ENCODE measurements around the gene LATS2.

Gene LATS2

DNA sequence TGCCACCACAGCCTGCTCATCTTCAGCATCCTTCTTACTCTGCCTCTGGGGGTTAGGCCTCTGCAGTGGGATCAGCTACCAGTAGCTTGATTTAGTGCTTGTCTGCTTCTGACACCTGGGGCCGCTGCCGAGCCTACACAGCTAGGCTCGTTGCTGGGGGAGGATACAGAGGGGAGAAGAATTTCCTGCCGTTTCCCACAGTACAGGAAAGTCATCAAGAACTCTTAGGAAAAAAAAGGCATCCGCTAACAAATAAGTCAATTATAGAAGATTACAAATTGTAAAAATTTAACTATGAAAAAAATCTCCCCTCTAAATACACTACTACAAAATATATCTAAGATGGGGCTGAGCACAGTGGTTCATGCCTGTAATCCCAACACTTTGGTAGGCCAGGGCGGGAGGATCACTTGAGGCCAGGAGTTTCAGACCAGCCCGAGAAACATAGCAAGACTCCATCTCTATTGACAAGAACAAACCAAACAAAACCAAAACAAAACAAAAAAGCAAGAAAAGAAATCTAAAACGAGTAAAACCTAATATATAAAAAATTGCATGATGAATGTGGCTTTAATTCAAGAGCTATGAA, 26.7 kb downstream of the LATS2 start:
- DNase-seq (ENCODE audit: low read depth in 1 of 2, low spot score in 1 of 2): no peak
- TF ChIP-seq JUND (IDR thresholded peaks at IDR 0.05; ENCODE audit: low read depth): no peak
- in situ Hi-C loops (cut with HindIII; ENCODE audit: low pct_unique_long_range_greater_than_20kb, low sequenced_read_pairs): no loop called here

DNA sequence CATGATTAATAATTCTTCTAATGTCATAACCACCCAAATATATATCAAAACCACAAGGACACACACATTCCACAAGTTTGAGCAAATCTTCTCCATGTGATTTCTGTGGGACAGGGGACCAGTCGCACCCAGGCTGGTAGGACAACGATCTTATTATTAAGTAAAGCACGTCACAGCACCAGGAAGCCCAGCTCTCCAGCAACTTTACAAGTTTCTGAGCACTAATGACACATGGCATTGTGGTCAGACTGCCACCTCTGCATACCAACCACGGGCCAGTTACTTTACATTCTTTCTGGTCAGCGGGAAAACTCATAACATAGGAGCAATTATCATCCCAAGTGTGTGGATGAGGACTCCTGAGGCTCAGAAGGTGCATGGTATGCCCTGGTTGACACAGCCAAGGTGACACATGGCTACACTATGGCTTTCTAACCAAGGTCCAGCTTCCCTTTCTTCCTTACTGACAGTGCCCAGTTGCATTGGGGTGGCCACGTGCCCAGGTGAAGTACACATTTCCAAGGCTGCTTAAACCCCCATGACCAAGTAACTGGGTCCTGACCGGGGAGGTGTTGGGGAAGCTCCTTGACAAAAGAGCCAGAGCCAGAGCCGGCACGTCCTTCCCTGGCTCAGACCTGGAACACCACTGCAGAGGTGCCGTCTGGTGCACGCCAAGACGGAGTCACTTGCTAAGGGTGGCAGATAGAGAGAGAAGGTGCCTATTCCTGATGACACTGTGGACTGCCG, 27.4 kb downstream of the LATS2 start:
- in situ Hi-C loops (cut with HindIII; ENCODE audit: low pct_unique_long_range_greater_than_20kb, low sequenced_read_pairs): no loop called here
- TF ChIP-seq JUND (IDR thresholded peaks at IDR 0.05; ENCODE audit: low read depth): no peak
- DNase-seq (ENCODE audit: low read depth in 1 of 2, low spot score in 1 of 2): peak; percentile 15 to 61

DNA sequence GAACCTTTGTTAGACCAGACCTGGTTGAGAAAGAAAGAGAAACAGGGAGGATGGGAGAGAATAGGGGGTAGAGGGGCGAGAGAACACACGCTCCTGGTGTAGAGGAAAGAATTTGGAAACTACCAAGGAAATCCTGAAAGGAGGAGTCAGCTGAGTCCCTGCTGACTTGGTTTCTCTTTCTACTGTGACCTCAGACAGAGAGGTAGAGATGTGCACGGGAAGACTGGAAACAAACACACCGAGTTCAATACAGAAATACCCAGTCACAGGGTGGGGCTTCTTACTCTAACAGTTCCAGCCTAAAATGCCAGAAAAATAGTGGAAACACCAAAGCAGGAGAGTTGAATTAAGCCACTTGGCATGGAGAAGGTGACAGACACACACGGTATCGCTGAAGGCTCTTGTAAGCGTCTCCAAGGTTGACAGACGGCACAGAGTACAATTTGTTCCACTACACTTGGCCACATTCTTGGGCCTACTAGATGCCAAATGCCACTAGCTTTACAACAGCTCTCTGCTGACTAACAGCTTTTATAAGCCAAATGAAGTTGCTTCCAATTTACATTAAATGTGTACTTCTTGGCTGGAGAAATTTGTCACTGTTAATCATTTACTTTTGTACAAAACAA, 28.1 kb downstream of the LATS2 start:
- DNase-seq (ENCODE audit: low read depth in 1 of 2, low spot score in 1 of 2): peak in 1 of 2 experiments; percentile 22
- no peak for TF ChIP-seq JUND (IDR thresholded peaks at IDR 0.05; ENCODE audit: low read depth)
- in situ Hi-C loops (cut with HindIII; ENCODE audit: low pct_unique_long_range_greater_than_20kb, low sequenced_read_pairs): no loop called here

DNA sequence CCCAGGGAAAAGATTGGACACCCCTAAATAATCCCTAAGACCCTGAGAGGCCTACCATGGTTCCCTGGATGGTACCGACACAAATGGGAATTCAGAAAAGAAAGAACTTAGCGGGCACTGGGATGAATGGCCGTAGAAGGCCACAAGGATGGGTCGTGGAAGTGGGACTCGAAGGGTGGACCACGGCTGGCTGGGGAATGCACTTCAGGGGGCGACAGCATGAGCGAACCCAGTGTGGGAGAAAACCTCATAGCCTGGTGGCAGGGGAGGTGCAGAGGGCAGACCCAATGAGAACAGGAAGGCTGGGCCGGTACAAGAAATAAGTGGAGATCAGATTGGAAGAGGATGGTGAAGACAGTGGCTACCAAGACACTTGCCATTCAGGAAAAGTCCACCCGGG, 28.7 kb downstream of the LATS2 start:
- no peak for DNase-seq (ENCODE audit: low read depth in 1 of 2, low spot score in 1 of 2)
- TF ChIP-seq JUND (IDR thresholded peaks at IDR 0.05; ENCODE audit: low read depth): no peak
- in situ Hi-C loops (cut with HindIII; ENCODE audit: low pct_unique_long_range_greater_than_20kb, low sequenced_read_pairs): no loop called here

DNA sequence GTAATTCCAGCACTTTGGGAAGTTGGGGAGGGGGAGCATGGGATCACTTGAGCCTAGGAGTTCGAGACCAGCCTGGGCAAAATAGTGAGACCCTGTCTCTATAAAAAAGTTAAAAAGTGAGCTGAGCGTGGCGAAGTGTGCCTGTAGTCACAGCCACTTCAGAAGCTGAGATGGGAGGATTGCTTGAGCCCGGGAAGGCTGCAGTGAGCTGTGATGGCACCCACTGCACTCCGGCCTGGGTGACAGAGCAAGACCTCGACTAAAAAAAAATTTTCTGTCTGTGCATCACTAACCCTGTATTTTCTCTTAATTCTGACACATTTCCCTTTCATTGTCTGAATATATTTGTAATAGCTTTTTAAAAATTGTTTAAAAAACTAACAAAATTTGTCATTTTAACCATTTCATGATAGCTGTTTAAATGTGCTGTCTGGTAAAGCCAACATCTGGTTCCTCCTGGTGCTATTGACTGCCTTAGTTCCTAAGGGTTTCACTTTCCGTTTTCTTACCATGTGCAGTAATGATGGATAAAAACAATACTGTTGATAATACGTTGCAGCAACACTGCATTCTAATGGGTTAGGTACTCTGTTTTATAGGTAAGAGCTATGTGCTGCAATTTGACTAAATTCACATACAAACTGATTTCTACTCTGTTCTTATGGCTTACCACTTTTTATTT, 29.7 kb downstream of the LATS2 start:
- TF ChIP-seq JUND (IDR thresholded peaks at IDR 0.05; ENCODE audit: low read depth): no peak
- no peak for DNase-seq (ENCODE audit: low read depth in 1 of 2, low spot score in 1 of 2)
- in situ Hi-C loops (cut with HindIII; ENCODE audit: low pct_unique_long_range_greater_than_20kb, low sequenced_read_pairs): no loop called here

DNA sequence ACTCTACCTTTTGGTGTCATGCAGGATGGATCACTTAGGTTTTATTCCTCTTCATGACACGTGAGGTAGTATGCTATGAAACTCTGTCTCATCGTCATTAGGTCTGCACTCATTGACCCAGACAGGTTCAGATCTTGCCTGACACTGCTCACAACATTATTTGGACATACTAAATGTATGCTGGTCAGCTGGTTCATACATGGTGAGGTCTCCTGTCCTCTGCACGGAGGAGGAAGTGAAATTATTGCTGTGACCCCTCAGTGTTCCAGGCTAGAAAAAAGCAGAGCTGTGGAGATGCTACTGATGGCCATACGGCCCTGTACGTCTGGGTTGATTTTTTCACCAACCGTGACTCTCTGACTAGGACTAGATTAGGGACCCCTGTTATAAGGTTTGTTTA, 35.8 kb downstream of the LATS2 start:
- DNase-seq (ENCODE audit: low read depth in 1 of 2, low spot score in 1 of 2): no peak
- in situ Hi-C loops (cut with HindIII; ENCODE audit: low pct_unique_long_range_greater_than_20kb, low sequenced_read_pairs): no loop called here
- TF ChIP-seq JUND (IDR thresholded peaks at IDR 0.05; ENCODE audit: low read depth): no peak

DNA sequence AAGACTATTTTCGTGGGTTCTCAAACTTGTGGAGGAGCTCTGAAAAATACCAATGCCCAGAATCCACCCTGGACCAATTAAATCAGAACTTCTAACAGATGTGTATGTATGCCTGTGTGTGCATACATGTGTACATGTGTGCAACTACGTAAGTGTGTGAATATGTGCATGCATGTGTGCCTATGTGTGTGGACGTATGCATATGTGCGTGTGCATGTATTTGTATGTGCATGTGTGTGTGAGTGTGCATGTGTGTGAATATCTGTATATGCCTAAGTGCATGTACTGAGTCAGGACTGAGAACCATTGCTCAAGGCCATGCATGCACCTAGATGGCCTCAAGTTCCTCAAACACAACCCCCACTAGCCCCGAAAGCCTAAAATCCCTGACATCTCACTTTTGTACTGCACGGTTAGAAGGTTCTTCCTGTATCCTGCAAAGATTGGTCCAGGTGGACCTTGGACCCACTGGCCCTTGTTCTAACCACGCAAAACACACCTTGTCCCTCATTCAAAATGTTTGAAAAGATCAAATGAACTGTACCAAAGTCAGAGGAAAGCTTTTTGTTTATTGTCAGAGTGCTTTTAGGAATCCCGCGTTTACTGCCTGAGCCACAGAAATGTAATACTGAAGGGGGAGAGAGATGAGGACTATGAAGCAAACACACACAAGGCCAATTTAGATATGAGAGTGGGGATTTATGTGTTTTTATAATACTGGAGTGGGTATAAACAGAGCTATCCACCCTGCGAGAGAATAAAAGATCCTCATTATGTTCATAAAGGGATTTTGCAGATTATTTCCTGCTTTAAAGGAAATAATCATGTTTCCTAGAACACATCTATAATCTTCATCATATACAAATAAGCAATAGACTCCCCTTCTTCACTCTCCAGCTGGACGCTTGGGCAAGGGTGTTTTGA, 39.1 kb downstream of the LATS2 start:
- in situ Hi-C loops (cut with HindIII; ENCODE audit: low pct_unique_long_range_greater_than_20kb, low sequenced_read_pairs): no loop called here
- no peak for TF ChIP-seq JUND (IDR thresholded peaks at IDR 0.05; ENCODE audit: low read depth)
- no peak for DNase-seq (ENCODE audit: low read depth in 1 of 2, low spot score in 1 of 2)

DNA sequence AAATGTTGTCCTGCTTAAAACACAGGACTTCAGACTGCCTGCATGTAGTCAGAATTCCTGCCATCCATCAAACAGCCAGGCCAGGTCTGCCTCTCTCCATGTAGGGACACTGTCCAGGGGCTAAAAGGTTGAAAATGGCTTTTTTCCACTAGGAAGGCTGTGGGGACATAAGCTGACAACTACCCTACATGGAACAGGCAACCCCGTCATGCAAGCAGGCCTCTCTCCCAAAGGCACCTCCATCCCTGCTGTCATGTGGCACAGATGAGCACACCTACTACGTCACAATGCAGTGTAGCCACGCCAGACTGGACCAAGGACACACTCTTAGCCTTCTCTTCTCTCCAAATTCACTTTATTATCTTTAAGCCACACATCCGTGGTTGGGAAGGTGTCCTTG, 40.8 kb downstream of the LATS2 start:
- no peak for DNase-seq (ENCODE audit: low read depth in 1 of 2, low spot score in 1 of 2)
- TF ChIP-seq JUND (IDR thresholded peaks at IDR 0.05; ENCODE audit: low read depth): no peak
- in situ Hi-C loops (cut with HindIII; ENCODE audit: low pct_unique_long_range_greater_than_20kb, low sequenced_read_pairs): no loop called here

DNA sequence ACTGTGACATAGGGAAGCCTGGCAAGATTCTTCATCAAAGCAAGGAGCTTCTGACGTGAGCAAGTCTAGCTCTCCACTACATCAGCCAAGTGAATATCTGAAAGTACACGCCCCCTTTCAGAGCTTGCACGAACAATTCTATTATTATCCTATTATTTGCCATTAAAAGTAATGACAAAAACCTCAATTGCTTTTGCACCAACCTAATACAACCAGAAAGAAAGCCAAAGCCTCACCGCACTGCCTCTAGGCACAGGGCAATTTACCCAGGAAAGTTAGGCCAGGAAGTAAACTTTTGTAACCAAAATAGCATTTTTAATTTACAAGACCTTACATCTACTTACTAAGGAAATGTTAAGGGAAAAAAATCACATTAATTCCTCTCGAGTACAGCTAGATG, 41.2 kb downstream of the LATS2 start:
- in situ Hi-C loops (cut with HindIII; ENCODE audit: low pct_unique_long_range_greater_than_20kb, low sequenced_read_pairs): no loop called here
- no peak for DNase-seq (ENCODE audit: low read depth in 1 of 2, low spot score in 1 of 2)
- no peak for TF ChIP-seq JUND (IDR thresholded peaks at IDR 0.05; ENCODE audit: low read depth)

DNA sequence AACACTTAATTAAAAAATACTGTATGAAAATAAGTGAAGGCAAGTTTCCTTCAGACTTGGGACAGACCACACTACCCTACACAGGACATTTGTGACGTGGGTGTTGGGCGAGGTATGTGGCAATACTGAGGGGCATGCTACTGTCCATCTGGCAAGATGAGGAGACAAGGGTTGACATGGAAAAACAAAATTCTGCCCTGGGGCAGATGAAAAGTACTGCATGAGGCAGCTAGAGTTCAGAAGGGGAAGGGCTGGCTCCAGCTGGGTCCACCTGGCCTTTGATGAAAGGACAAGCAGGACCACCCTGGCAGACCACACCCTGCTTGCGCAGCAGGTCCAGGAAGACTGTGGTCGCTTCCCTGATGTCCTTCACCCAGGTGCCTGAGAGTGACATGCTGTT, 43.2 kb downstream of the LATS2 start:
- in situ Hi-C loops (cut with HindIII; ENCODE audit: low pct_unique_long_range_greater_than_20kb, low sequenced_read_pairs): no loop called here
- TF ChIP-seq JUND (IDR thresholded peaks at IDR 0.05; ENCODE audit: low read depth): no peak
- DNase-seq (ENCODE audit: low read depth in 1 of 2, low spot score in 1 of 2): peak in 1 of 2 experiments; percentile 16

DNA sequence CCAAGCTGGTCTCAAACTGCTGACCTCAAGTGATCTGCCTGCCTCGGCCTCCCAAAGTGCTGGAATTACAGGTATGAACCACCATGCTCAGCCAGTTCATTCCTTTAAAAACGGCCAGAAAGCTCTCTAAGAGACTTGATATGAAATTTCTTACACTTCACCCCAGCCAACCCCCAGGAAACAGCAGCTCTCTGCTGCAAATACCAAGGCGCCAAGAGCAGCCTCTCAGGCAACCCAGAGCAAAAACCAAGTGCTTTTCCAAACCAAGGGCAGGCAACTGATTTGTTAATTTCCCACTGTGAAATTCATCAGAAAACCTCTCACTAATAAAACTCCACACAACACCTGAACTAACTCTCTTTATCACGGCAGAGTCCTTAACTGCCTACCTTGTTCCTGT, 44.9 kb downstream of the LATS2 start:
- DNase-seq (ENCODE audit: low read depth in 1 of 2, low spot score in 1 of 2): no peak
- in situ Hi-C loops (cut with HindIII; ENCODE audit: low pct_unique_long_range_greater_than_20kb, low sequenced_read_pairs): no loop called here
- TF ChIP-seq JUND (IDR thresholded peaks at IDR 0.05; ENCODE audit: low read depth): no peak

DNA sequence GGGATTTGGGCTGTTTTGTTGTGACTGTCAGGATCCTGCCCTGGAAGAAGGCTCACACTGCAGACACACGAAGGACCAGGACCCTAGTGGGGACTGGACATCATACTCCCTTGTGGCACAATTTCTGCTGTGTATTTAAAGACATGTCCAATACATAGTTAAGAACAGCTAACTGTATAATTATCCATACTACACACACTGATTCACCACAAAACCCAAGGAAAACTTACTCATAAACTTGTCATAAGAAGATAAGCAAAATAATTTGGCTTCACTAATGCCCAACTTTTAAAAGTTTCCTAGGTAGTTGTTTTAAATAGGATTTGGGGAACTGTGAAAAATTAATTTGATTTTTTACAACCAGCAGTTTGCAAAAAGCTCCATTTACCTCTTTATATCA, 46.1 kb downstream of the LATS2 start:
- DNase-seq (ENCODE audit: low read depth in 1 of 2, low spot score in 1 of 2): no peak
- TF ChIP-seq JUND (IDR thresholded peaks at IDR 0.05; ENCODE audit: low read depth): no peak
- in situ Hi-C loops (cut with HindIII; ENCODE audit: low pct_unique_long_range_greater_than_20kb, low sequenced_read_pairs): no loop called here

All from T47D (cell line).